ENCODE results near the gene COL5A2.

GRCh38 chr2:189086710-189087109 is 92.9 kb downstream of the COL5A2 start:
- TF ChIP-seq CTCF (conservative IDR thresholded peaks at IDR 0.05) (no peak), ZFX (IDR thresholded peaks at IDR 0.05) (no peak)
